GM21619 (cell line): ENCODE measurements around the gene OR13C3.
"Not testable (repeated sequence)": the region's sequence is repeated elsewhere in the genome, so short reads cannot be mapped to it uniquely, and the experiment has no call there.

ENCODE experiments used
- ATAC-seq: cut with Tn5 transposase; IDR thresholded peaks from one replicate; pipeline ENCODE4 v1.9.1; 2021; ENCODE audit not compliant: unreplicated experiment

OR13C3 gene

DNA sequence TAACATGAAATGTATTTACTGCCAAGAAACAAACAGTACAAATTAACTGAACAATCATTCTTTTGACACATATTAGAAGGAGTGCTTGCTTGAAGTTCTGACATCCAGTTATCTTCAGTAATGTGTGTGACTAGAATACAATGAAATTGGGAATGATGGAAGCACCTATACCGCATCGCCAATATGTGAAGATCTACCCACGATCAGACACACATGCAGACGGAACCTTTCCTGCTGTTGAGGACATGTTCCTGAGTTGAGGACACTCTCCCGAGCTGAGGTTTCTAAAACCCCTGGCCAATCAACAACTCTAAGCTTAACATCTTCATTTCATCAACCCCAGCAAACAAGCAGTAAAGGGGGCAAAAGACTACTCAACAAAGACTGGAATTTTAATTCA is at the start of gene OR13C3:
OR13C3 (minus strand) TSS at position 101 of the 400 bp plus-strand sequence. CDS start 133 bp downstream, outside the sequence.
- ATAC-seq, result no peak

DNA sequence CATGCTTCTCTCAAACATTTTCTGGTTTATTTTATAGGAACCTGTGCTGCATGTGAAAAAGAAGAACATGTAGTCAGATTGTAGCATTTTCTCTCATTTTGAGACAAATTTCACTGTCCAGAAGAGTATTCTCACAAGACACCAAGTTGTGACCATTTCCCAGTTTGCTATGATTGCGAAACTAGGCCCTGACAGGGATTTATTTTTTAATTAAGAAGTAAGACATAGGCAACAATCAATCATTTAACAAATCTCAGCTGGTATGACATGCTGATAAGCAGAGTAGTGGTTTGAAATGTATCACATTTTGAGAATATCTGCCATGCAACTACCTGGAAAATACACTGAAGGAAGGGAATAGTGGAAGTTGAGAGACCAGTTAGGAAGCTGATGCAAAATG is 43.9 kb upstream of the OR13C3 start:
- ATAC-seq, result no peak

DNA sequence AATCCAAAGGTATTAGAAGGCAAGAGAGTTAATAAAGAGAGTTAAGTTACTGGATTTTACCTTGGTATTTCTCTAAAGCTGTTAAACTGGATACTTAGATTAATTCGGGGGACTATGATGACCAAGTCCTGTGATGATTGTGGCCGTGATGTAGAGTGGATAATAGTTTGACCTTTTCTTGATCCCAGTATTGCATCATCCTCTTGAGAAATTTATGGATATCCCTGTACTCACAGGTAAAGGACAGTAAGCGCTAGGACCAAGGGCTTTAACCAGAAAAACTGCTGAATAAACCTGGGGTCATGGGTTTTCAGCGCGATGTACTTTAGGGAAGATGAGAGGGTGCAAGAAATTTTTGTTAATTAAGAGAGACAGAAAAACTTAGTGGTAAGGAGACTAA is 40.6 kb upstream of the OR13C3 start:
- ATAC-seq, result no peak

DNA sequence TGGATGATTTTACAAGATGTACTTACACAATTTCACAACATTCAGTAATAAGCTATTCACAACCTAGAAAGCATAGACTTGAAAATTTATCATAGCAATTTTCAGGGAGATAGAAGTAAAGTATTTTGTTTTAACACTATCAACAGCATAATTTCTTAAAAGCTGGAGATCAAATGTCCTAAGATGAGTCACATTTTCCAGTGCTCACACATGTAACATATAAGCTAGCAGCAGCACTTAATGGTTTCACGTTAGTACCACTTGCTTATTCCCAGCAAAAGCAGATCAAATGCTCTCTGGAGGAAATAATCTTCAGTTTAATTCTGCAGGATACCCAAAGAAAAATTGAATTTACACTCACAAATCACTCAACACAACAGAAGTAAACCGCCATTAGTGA is 38.8 kb upstream of the OR13C3 start:
- no peak for ATAC-seq

DNA sequence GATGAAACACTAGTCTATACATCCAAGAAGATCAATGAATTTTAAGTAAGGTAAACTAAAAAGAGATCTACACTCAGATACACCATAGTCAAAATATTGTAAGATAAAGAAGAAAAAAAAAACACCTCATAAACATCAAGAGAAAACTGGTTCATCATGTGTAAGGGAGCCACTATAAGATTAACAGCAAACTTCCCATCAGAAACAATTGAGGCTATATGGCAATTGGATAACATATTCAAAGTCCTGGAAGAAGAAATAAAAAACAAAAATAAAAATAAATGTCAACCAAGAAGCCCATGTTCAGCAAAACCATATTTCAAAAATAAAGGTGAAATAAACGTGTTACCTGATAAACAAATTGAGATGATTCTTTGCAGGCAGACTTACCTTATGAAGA is 36.0 kb upstream of the OR13C3 start:
- no peak for ATAC-seq

DNA sequence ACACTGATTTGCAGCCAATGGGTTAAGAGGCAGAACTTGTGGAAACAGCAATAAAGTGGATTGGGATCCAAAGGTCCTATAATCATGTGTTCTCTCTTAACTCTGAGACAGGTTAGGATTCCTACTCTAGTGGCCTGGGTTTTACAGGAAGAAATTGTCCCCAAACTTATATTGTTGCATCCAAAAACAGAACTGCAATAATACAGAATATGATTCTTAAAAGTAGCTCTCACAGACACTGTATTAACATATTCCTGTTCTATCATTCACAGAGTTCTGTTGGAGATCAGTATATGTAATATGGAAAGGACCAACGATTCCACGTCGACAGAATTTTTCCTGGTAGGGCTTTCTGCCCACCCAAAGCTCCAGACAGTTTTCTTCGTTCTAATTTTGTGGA is 32.2 kb upstream of the OR13C3 start, which contains the start of gene OR13C8:
OR13C8 (plus strand) TSS at position 301 of the 400 bp plus-strand sequence; CDS start at position 301, 0 bp downstream.
- ATAC-seq, result no peak

DNA sequence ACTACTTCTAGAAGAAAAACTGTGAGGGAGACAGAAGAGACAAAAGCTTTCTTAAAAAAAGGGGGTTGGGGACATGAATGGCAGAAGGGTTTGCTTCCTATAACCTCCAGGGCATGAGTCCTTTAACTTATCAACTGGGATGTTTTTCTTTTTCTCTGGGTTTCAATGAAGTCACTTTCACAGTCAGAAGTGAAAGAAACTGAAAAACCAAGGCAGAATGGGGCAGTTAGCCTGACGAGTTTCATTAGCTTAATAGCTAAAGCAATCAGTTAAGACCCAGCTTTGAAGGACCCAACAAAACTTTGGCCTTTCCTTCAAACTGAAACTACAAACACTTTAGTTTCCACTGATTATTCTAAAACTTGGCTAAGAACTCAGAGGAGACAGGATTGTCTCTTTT is 27.7 kb upstream of the OR13C3 start:
- no peak for ATAC-seq

DNA sequence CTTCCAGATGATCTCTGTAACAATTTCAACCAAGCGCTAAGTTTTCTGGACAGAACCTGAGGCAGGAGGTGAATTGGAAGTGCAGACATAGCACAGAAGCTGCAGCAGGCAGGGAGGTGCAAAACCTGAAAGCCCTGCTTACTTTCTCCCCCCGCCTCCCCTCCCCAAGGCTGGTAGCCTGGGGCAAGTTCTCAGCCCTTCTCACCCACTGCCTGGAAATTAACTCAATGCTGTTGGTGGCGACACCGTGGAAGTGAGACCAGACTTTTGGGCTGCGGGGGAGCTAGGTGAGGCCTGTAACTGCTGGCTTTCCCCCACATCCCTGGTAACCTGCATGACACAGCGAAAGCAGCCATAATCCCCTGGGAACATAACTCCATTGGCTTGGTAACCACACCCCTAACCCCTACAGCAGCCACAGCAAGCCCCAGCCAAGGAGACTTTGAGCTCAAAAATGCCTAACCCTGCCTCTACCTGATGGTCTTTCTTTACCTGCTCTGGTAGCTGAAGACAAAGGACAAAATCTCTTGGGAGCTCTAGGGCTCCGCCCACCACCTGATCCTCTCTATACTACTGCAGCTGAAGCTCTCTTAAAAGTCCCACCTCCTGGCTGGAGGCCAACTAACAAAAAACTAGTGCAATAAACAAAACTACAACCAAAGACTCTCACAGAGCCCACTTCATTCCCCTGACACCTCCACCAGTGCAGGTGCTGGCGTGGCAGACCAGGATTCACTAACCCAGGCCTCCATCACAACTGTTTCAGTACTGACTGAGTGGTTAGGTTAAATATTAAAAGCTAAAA is 20.4 kb upstream of the OR13C3 start:
- ATAC-seq, result no peak

DNA sequence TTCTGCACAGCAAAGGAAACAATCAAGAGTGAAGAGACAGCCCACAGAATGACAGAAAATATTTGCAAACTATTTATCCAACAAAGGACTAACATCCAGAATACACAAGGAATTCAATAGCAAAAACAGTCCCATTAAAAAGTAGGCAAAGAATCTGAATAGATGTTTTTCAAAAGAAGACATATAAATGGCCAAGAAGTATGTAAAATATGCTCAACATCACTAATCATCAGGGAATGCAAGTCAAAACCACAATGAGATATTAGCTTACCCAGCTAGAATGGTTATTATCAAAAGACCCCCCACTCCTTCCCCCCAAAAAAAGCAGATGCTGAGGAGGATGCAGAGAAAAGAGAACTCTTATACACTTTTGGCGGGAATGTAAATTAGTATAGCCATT is 18.9 kb upstream of the OR13C3 start:
- no peak for ATAC-seq

DNA sequence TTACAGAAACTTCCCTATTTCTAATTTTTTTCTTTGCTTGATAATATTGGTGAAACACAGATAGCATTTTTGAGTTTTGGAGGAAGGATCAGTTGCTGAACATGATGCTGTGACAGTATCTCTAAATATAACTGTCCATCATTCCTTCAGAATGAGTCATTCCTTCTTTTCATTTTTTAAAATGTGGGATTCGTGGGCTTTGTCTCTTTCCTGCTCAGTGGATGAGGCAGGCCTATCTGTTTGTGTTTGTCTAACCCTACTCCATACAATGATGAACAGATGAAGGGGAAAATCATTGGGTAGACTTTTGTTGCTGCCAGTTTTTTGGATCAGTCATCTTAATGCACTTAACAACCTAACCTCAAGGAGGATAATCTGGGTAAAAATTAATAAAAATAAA is 16.6 kb upstream of the OR13C3 start:
- no peak for ATAC-seq

DNA sequence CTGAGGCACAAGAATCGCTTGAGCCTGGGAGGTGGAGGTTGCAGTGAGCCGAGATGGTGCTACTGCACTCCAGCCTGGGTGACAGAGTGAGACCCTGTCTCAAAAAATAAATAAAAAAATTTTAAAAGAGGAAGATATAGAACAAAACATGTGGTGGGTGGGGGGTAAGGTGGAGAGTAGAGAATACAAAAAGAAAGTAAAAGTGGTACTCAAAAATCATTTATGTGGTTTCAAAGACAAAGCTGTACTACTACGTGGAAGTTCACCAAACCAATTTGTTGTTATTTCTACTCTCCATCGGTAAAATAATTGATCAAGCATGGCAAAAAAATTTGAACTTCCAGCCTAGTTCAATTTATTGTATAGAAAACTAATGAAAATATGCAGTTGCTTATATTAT is 8.0 kb upstream of the OR13C3 start:
- ATAC-seq, result no peak

DNA sequence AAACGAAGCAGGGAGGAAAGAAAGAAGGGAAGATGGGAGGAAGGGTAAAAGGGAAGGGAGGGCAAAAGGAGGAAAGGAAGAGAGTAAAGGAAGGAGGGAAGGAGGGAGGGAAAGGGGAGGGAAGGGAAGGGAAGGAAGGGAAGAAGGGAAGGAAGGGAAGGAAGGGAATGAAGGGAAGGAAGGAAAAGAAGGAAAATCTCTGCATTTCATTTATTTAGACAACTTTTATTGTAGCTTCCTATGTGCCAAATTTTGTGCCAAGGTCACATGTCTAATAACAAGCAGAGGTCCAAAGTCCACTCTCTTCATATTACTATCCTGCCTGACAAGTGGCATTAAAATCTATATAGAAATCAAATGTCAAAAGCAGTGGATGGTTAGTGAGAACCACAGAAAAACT is 2.6 kb upstream of the OR13C3 start:
- no peak for ATAC-seq

DNA sequence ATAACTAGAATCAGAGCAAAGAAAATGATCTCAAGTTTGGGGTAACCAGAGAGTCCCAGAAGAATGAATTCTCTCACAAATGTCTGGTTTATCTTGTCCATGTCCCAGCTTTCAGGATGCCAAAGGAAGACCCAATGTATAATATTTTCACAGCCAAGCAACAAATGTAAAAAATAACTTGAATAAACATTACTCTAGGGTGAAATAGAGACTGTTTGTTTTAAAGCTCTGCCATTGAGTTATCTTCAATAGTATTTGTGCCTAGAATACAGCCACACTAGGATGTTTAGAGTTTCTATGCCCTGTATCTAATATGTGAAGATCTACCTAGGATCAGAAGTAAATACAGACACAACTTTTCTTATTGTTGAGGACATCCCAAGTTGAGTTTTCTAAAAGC is 9.5 kb downstream of the OR13C3 start, which contains the start of gene OR13C4:
OR13C4 (minus strand) TSS at position 101 of the 400 bp plus-strand sequence; CDS start at position 101, 0 bp downstream.
- no peak for ATAC-seq

DNA sequence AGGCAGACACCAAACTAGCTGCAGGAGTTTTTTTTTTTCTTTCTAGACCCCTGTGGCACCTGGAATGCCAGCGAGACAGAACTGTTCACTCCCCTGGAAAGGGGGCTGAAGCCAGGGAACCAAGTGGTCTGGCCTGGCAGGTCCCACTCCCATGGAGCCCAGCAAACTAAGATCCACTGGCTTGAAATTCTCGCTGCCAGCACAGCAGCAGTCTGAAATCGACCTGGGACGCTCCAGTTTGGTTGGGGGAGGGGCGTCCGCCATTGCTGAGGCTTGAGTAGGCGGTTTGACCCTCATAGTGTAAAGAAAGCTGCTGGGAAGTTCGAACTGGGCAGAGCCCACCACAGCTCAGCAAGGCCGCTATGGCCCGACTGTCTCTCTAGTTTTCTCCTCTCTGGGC is 16.4 kb downstream of the OR13C3 start:
- ATAC-seq, result not testable (repeated sequence)

DNA sequence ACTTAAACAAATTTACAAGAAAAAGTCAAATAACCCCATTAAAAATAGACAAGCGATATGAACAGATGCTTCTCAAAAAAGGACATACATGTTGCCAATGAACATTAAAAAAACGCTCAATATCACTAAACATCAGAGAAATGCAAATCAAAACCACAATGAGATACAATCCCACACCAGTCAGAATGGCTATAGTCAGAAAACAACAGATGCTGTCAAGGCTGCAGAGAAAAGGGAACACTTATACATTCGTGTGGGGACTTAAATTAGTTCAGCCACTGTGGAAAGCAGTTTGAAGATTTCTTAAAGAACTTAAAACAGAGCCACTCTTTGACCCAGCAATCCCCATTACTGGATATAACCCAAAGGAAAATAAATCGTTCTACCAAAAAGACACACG is 21.8 kb downstream of the OR13C3 start:
- no peak for ATAC-seq

DNA sequence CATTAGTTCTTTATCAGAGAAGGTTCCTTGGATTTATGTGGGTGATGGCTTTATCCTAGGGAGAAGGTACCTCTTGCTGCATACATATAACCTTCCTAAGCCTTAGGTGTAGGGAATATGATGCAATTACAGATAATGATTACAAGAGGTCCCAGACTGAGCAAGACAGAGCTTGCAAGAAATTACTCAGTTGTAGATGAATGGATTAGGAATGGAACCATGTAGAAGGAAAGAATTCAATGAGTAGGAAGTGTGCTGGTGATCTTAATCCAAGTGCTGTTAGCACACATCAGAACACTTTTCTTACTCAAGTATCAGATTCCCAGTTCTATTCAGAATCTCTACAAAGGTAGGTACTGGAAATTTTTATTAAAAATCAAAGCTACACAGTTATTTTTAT is 30.1 kb downstream of the OR13C3 start:
- ATAC-seq, result no peak

DNA sequence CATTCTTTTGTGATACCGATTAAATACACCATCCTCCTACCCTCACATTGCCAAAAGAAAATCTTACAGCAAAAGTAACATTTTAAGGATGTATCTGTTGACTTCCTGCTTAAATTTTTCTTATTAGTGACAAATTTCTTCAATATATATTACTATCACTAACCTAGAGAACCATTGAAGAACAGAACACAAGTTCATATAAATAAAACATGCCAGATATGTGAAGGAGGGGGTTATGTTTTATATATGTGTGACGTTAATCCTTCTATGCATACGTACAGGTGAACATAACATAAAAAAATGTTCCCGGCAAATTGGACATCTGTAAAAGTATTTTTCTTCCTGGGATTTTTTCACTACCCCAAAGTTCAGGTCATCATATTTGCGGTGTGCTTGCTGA is 32.7 kb downstream of the OR13C3 start, which contains the start of gene OR13F1:
OR13F1 (plus strand) TSS at position 301 of the 400 bp plus-strand sequence; CDS start at position 301, 0 bp downstream.
- no peak for ATAC-seq

DNA sequence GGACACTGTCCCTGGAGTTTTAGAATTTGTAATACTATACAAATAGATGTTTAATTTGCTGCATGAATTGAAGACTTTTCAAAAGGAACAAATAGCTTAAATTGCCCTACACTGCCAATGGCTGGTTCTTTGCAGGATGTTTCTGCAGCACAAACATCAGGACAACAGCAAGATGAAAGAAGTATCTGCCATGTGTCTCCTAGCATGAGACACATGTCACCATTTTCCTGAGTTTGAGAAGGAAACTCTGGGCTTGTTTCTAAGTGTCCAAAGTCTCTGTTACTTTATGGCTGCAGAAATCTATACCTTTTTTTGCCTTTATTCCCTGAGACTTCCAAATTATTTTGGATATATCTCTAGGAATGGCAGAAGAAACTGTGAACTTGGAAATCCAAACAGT is 33.2 kb downstream of the OR13C3 start:
- no peak for ATAC-seq

DNA sequence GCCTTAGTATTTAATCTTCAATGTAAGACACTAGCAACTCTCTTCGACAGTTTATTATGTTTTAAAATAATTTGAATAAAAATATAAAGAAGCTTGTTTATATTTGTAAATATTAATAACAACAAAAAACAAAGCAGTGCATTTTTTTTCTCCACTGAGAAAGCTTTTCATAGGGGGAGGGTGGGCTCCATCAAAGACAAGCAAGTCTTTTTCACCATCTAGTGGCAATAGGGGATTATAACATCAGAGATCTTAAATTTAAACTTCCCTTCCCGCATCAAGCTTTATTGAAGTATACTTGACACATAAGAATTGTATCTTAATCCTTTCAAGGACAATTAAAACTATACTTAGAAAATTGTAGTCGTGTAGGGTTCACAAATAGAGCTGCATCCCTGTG is 41.8 kb downstream of the OR13C3 start:
- ATAC-seq, result no peak
